IMR-90 (cell line): ENCODE results near the gene OSBPL2. TPM values are rescaled to one million over a fixed set of nuclear protein-coding genes. Genes with fewer than 3 reads are reported as not detected.

Experiments used
- ATAC-seq: fragments of 200-7000 bp; cut with Tn5 transposase; 2 replicates; pipeline ENCODE4 v1.9.1; 2020; ENCODE audit warnings: low read depth, mild to moderate bottlenecking, moderate library complexity
- BruUV-seq: library from RNA; stranded (reverse); fragments of 400-500 nt; replicated peaks from 2 replicates; lab custom pipeline; 2021; lab: Mats Ljungman, UMichigan
- CTCF ChIA-PET: fragments of 300-600 bp; formaldehyde crosslinking; extraction: SDS; loops from one replicate; lab custom pipeline; 2021; ENCODE audit warnings: antibody characterized with exemption; lab: Yijun Ruan, JAX
- POLR2A ChIA-PET: fragments of 300-600 bp; sonication (Branson Sonifier 250); formaldehyde crosslinking; loops from one replicate; lab custom pipeline; 2022; ENCODE audit warnings: antibody characterized with exemption; ENCODE audit not compliant: unreplicated experiment; lab: Charles Lee
- DNase-seq: peaks from one replicate; pipeline ENCODE4 v3.0.0; 2013
- H2AFZ ChIP-seq: replicated peaks from 2 replicates; pipeline ENCODE3; 2013; ENCODE audit warnings: low read length, mild to moderate bottlenecking; ENCODE audit not compliant: poor library complexity
- H2AK5ac ChIP-seq: 2 replicates; pipeline ENCODE4 v1.6.1; 2013; ENCODE audit warnings: low read depth, low read length, inconsistent platforms
- H2AK9ac ChIP-seq: replicated peaks from 2 replicates; pipeline ENCODE3; 2013; ENCODE audit warnings: mild to moderate bottlenecking, low read depth, low read length, moderate library complexity; ENCODE audit not compliant: poor library complexity
- H2BK120ac ChIP-seq: 2 replicates; pipeline ENCODE4 v1.6.1; 2013; ENCODE audit warnings: low read depth, low read length, inconsistent platforms
- H2BK15ac ChIP-seq: 3 replicates; pipeline ENCODE4 v1.6.1; 2013; ENCODE audit warnings: low read depth, low read length, inconsistent platforms
- H2BK20ac ChIP-seq: 2 replicates; pipeline ENCODE4 v1.6.1; 2013; ENCODE audit warnings: low read depth, mild to moderate bottlenecking, inconsistent platforms, low read length, moderate library complexity
- H2BK5ac ChIP-seq: 2 replicates; pipeline ENCODE4 v1.6.1; 2013; ENCODE audit warnings: mild to moderate bottlenecking, low read depth, low read length, inconsistent platforms; ENCODE audit not compliant: poor library complexity, severe bottlenecking
- H3K14ac ChIP-seq: replicated peaks from 2 replicates; pipeline ENCODE4 v1.6.1; 2013; ENCODE audit warnings: low read depth, low read length, inconsistent platforms
- H3K18ac ChIP-seq: 2 replicates; pipeline ENCODE4 v1.6.1; 2013; ENCODE audit warnings: low read depth, low read length, control low read depth
- H3K23ac ChIP-seq: 2 replicates; pipeline ENCODE4 v1.6.1; 2013; ENCODE audit warnings: low read depth, low read length, inconsistent platforms
- H3K27ac ChIP-seq: 2 replicates; pipeline ENCODE4 v1.5.1; 2013; ENCODE audit warnings: mild to moderate bottlenecking, control low read depth, low read length; ENCODE audit not compliant: insufficient read depth
- H3K27me3 ChIP-seq: 2 replicates; pipeline ENCODE4 v1.6.1; 2013; ENCODE audit warnings: low read length; ENCODE audit not compliant: control insufficient read depth, insufficient read depth
- H3K36me3 ChIP-seq: 2 replicates; pipeline ENCODE4 v1.6.1; 2013; ENCODE audit warnings: low read length, mixed read lengths; ENCODE audit not compliant: control insufficient read depth, insufficient read depth
- H3K4ac ChIP-seq: 2 replicates; pipeline ENCODE4 v1.6.1; 2013; ENCODE audit warnings: low read depth, low read length, inconsistent platforms
- H3K4me1 ChIP-seq: 2 replicates; pipeline ENCODE4 v1.6.1; 2013; ENCODE audit warnings: low read length, mixed read lengths; ENCODE audit not compliant: control insufficient read depth, insufficient read depth
- H3K4me2 ChIP-seq: 2 replicates; pipeline ENCODE4 v1.6.1; 2013; ENCODE audit warnings: low read depth, mild to moderate bottlenecking, control low read depth, low read length, moderate library complexity
- H3K4me3 ChIP-seq: 2 replicates; pipeline ENCODE4 v1.5.1; 2013; ENCODE audit warnings: low read depth, mild to moderate bottlenecking, control low read depth, low read length, moderate library complexity; ENCODE audit not compliant: insufficient read depth
- H3K56ac ChIP-seq: 2 replicates; pipeline ENCODE4 v1.6.1; 2013; ENCODE audit warnings: low read length, inconsistent platforms; ENCODE audit not compliant: insufficient read depth; ENCODE audit errors: extremely low read depth
- H3K79me1 ChIP-seq, 2 experiments: 2 replicates each; pipeline ENCODE4 v1.6.1; 2013; ENCODE audit warnings: low read length in 2 of 2, inconsistent platforms in 1 of 2, low read depth in 1 of 2
- H3K9ac ChIP-seq: 2 replicates; pipeline ENCODE4 v1.6.1; 2013; ENCODE audit warnings: low read depth, low read length, control low read depth
- H3K9me1 ChIP-seq: 2 replicates; pipeline ENCODE4 v1.6.1; 2013; ENCODE audit warnings: low read length, inconsistent platforms; ENCODE audit not compliant: insufficient read depth
- H3K9me3 ChIP-seq: 2 replicates; pipeline ENCODE4 v1.6.1; 2013; ENCODE audit warnings: low read length; ENCODE audit not compliant: control insufficient read depth, insufficient read depth
- H4K20me1 ChIP-seq: 2 replicates; pipeline ENCODE4 v1.6.1; 2013; ENCODE audit warnings: low read length, inconsistent platforms; ENCODE audit not compliant: insufficient read depth
- H4K5ac ChIP-seq: 2 replicates; pipeline ENCODE4 v1.6.1; 2013; ENCODE audit warnings: mild to moderate bottlenecking, low read depth, low read length, control low read depth
- H4K8ac ChIP-seq, 2 experiments: 2 replicates each; pipeline ENCODE4 v1.6.1; 2013; ENCODE audit warnings: low read depth in 2 of 2, low read length in 2 of 2, control low read depth in 1 of 2, inconsistent platforms in 1 of 2
- H4K91ac ChIP-seq: 2 replicates; pipeline ENCODE4 v1.6.1; 2013; ENCODE audit warnings: low read depth, low read length, inconsistent platforms; ENCODE audit not compliant: insufficient read depth
- BHLHE40 ChIP-seq: fragments of 150-350 bp; IDR thresholded peaks from 2 replicates; pipeline ENCODE4 v1.6.1; 2016; ENCODE audit warnings: mild to moderate bottlenecking, low read depth, low read length
- CHD1 ChIP-seq: IDR thresholded peaks from 2 replicates; pipeline ENCODE4 v1.6.1; 2012; ENCODE audit warnings: low read depth, low read length, improper control_type of control experiment
- ELK1 ChIP-seq: fragments of 150-350 bp; IDR thresholded peaks from 2 replicates; pipeline ENCODE4 v1.6.1; 2016; ENCODE audit warnings: low read depth, mild to moderate bottlenecking, low read length, moderate library complexity, borderline replicate concordance
- MAFK ChIP-seq: IDR thresholded peaks from 2 replicates; pipeline ENCODE4 v1.6.1; 2012; ENCODE audit warnings: low read depth, low read length, improper control_type of control experiment
- POLR2A ChIP-seq: IDR thresholded peaks from 2 replicates; pipeline ENCODE4 v1.6.1; 2012; ENCODE audit warnings: mild to moderate bottlenecking, low read depth, low read length
- RCOR1 ChIP-seq: IDR thresholded peaks from 2 replicates; pipeline ENCODE4 v1.6.1; 2012; ENCODE audit warnings: mild to moderate bottlenecking, low read length, improper control_type of control experiment; ENCODE audit not compliant: insufficient replicate concordance
- USF2 ChIP-seq: fragments of 150-350 bp; IDR thresholded peaks from 2 replicates; pipeline ENCODE4 v1.6.1; 2017; ENCODE audit warnings: mild to moderate bottlenecking, antibody characterized with exemption, low read length, low read depth
- WGBS, 2 experiments: methylation state at CpG; one replicate each; pipeline versions ENCODE4 v1.1.5 to v1.1.7; 2013; ENCODE audit warnings: missing lambda C conversion rate in 2 of 2; ENCODE audit not compliant: insufficient read length in 1 of 2; ENCODE audit errors: extremely low coverage in 2 of 2; 5-methylcytosine and 5-hydroxymethylcytosine counted together
- dilution Hi-C: fragments of 300-500 bp; cut with HindIII; formaldehyde crosslinking; loops from one replicate; pipeline ENCODE4 v1.14.3; 2018; ENCODE audit warnings: low sequenced_read_pairs; ENCODE audit not compliant: unreplicated experiment
- in situ Hi-C: fragments of 300-500 bp; cut with MboI; formaldehyde crosslinking; loops from 3 replicates; pipeline ENCODE4 v1.14.3; 2019; ENCODE audit warnings: low sequenced_read_pairs, inconsistent platforms, mixed read lengths
- intact Hi-C: fragments of 100-400 bp; cut with micrococcal nuclease; formaldehyde crosslinking; loops from 2 replicates; pipeline ENCODE4 v1.10.0; 2022
- polyA plus RNA-seq, 3 experiments: library from polyadenylated mRNA; depleted of rRNA; stranded (reverse); fragments of >200 nt; gene quantifications; 2 replicates each; pipeline ENCODE4 v1.2.3, GENCODE V29; 2012; ENCODE audit warnings: low replicate concordance in 1 of 3
- total RNA-seq: library from RNA; depleted of rRNA; stranded (reverse); fragments of >200 nt; gene quantifications from 2 replicates; pipeline ENCODE4 v1.2.3, GENCODE V29; 2012
- TF ChIP-seq, protein P1 (sequence below): conservative IDR thresholded peaks from 2 replicates; pipeline ENCODE4 v1.5.1; 2012; ENCODE audit warnings: mild to moderate bottlenecking, low read depth, low read length, improper control_type of control experiment

Gene OSBPL2
- total and polyA plus RNA-seq, 2 of the 4 experiments (the other 2 are of a cell fraction) = 19.3 to 27.6 TPM

DNA sequence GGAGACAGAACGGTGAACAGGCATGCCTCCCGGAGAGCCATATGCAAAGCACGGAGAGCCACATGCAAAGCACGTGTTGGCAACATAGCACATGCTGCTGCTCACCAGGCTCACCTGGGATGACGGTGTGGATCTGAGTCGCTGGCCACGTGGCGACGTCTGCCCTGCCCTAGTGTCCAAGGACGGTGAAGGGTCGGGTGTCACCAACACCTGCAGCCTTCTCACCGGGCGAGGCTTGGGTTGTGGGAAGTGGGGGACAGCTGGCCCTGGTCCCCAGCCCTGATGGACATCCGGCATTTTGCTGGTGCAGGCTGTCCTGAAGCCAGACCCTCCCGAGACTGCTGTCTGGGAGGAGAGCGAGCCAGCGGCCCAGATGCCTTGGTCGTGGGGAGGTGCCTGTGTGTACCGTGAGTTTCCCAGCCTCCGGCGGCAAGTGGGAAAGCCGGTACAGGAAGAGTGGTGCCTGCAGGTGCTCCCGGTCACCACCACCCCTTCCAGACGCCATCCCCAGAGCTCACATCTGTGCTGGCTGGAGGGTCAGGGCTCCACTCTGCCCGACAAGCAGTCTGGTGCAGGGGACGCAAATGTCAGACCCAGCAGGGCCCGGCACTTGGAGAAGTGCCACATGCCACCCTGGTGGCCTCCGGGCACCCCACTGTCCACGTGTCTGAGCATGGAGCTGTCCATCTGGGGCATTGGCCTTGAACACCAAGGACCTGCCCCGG is 58.6 kb downstream of the OSBPL2 start:
- no peak overlapping the region for H3K9ac ChIP-seq
- in situ Hi-C loops (loop anchor here (25.0 kb wide), 1 partner anchor 315 kb away; no protein-coding TSS in a partner anchor), intact Hi-C loops (no loop called here), dilution Hi-C loops (loop anchor here (25.0 kb wide), 1 partner anchor 90 kb away; the partner anchor contains the start of gene RPS21)
- TF ChIP-seq BHLHE40 (no peak), RCOR1 (no peak), USF2 (no peak), CHD1 (no peak), MAFK (no peak), POLR2A (no peak), ELK1 (no peak)
- TF ChIP-seq, protein P1, sequence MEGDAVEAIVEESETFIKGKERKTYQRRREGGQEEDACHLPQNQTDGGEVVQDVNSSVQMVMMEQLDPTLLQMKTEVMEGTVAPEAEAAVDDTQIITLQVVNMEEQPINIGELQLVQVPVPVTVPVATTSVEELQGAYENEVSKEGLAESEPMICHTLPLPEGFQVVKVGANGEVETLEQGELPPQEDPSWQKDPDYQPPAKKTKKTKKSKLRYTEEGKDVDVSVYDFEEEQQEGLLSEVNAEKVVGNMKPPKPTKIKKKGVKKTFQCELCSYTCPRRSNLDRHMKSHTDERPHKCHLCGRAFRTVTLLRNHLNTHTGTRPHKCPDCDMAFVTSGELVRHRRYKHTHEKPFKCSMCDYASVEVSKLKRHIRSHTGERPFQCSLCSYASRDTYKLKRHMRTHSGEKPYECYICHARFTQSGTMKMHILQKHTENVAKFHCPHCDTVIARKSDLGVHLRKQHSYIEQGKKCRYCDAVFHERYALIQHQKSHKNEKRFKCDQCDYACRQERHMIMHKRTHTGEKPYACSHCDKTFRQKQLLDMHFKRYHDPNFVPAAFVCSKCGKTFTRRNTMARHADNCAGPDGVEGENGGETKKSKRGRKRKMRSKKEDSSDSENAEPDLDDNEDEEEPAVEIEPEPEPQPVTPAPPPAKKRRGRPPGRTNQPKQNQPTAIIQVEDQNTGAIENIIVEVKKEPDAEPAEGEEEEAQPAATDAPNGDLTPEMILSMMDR = no peak
- no peaks in the 10 kb centered on the region for H3K27me3 ChIP-seq
- ChIA-PET POLR2A (no interaction called here), CTCF (no interaction called here)
- no peak overlapping the region for H2AFZ ChIP-seq
- no TSS peak for BruUV-seq
- no peak overlapping the region for H3K4me2 ChIP-seq
- H2BK5ac ChIP-seq = no peak overlapping the region
- H2BK15ac ChIP-seq = no peak overlapping the region
- DNase-seq (no peak), ATAC-seq (no peak)
- 0 out of 2 replicates have a peak, but pooled peaks cover 3% of the 10 kb centered on the region for H3K9me1 ChIP-seq
- no peak overlapping the region for H3K27ac ChIP-seq
- H3K18ac ChIP-seq = no peak overlapping the region
- H3K56ac ChIP-seq = no peak overlapping the region
- H3K36me3 ChIP-seq = peaks cover 30% of the 10 kb centered on the region
- no peak overlapping the region for H4K5ac ChIP-seq
- H2BK20ac ChIP-seq = no peak overlapping the region
- H2AK5ac ChIP-seq = no peak overlapping the region
- no peak overlapping the region for H3K23ac ChIP-seq
- no peaks in the 10 kb centered on the region for H4K20me1 ChIP-seq
- H4K91ac ChIP-seq = no peak overlapping the region
- WGBS, 2 experiments = 78% methylated on average over 11 of the region's 30 CpGs; no CpG with 5 or more reads in 1 of the 2 experiments
- no peak overlapping the region for H3K4ac ChIP-seq
- H2AK9ac ChIP-seq = no peak overlapping the region
- H3K4me3 ChIP-seq = no peak overlapping the region
- H4K8ac ChIP-seq = no peak overlapping the region
- H3K9me3 ChIP-seq = no peaks in the 10 kb centered on the region
- H2BK120ac ChIP-seq = no peak overlapping the region
- H3K79me1 ChIP-seq = peaks cover 0 to 3% of the 10 kb centered on the region in 2 experiments; a peak in 2 of 4 replicates
- no peaks in the 10 kb centered on the region for H3K4me1 ChIP-seq
- no peak overlapping the region for H3K14ac ChIP-seq
